ENCODE measurements around the gene TRAPPC6A.

The TRAPPC6A gene

DNA sequence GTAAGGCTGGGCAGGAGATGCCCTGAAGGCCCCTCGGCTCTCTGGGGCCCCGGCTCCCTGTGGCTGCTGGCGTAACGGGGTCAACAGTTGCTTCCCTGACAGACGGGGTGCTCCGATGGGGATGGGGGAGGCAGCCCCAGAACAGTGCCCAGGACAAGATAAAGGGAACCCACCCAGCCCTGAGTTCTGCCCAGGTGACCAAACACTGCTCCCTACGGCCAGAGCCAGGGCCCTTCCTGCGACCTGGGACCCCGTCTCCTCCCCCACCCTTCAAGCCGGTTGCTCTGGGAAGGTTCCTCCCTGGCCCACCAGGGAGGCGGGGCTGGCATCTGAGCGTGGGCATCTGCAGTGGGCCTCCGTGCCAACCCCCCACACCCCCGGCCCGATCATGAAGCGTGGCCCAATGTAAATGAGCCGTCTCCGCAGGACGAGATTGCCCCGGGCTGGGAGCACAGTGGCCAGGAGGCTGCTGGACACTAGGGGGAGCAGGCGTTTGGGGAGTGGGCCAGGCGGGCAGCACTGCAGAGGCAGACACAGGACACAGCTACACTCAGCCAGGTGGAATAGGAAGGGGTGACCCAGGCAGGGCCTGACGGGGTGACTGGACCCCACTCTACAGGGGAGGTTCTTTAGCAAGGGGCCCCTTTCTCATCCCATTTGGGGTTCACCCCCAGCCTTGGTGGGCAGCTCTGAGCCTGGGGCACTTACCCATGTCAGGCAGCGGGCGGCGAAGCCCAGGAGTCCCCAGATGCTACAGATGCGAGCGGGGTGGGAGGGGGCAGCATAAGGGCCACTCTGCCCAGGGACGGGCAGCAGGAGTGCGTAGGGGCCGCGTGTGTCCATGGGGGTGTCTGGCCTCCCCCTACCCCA, 16.1 kb downstream of the TRAPPC6A start:
- no peak for ATAC-seq

DNA sequence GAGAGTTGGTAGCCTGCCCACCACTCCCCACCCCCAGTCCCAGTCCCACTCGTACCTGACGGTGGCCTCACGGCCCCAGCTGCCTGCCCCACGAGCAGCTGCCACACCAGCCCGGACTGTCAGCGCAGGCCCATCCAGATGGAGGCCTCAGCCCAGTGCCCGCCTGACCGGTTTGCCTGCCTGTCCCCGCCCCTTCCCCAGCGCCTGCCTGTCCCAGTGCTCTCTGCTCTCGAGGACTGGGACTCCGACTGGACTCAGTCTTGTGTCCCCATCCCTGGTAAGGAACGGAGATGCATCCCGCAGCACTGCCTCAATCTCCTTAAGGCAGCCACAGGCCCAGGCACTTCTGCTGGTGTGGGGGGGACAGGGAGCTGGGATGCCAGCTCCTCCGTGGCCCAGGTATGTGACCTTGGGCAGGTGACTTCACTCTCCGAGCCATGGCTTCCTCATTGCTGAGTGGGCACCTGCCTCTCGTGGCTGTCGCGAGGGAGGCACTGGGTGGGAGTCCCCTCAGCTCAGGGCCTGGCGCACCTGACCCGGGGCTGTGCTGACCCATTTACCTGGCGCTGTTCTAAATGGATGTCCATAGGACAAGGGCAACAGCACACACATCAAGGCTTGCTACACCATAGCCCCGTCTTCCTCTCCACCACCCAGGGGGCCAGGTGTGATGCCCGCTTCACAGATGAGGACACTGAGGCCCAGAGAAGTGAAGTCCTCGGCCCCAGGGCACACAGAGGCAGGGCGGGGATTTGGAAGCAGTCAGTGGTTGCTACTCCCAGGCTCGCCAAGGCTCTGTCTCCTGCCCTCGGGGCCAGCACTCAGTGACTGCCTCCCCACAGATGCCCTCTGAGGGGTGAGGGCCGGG, 16.9 kb downstream of the TRAPPC6A start, which contains the start of gene NKPD1:
Gene NKPD1, minus strand, starts transcription at position 113 of the 868 bp plus-strand sequence. CDS start 832 bp downstream, outside the sequence.
- ATAC-seq = no peak

DNA sequence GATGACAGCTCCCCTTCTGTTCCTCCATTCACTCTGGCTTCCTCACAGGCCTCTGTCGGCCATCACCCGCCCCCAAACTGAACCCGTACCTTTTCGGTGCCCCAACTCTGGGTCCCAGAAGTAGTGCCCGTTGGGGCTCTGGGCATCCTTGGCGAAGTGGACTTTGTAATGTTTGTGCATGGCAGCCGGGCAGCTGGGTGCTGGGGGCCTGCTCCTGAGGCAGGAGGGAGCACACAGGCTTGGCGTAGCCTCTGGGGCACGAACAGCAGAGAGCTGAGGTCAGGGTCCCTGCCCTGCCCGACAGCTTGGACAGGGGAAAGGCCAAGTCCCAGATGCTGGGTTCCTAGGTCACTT, 18.1 kb downstream of the TRAPPC6A start:
- ATAC-seq = no peak

DNA sequence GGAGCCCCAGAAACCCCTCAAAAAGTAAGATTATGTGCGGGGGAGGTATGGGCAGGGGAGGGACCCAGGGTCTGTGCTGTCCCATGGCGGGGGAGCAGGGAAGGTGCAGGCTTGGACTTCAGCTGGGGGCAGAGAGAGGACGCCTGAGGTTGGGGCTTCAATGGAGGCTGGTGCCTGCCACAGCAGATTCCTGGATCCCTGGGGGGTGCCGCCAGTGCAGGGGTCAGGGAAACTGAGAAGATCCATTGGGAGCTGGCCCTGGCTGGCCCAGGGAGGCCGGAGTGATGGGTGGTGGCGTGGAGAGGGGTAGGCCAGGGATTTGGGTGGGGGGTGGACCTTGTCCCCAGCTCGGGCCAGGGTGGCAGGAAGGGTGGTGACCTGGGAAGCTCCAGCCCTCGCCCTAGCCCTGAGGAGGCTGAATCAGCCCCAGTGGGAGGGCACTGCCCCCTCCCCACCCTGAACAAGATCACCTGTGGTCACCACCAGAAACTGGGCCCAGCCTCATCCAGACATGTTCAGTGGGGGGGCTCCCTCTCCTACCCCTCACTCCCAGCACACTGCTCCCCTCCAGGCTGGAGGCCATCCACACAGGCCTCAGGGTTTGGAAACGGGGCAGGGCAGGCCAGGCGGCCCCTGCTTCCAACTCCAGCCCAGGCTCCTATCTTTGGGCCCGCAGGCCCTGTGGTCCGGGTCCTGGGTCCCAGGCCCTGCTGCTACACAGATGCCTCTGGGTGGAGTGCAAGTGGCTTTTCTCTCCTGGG, 18.6 kb downstream of the TRAPPC6A start:
- no peak for ATAC-seq

DNA sequence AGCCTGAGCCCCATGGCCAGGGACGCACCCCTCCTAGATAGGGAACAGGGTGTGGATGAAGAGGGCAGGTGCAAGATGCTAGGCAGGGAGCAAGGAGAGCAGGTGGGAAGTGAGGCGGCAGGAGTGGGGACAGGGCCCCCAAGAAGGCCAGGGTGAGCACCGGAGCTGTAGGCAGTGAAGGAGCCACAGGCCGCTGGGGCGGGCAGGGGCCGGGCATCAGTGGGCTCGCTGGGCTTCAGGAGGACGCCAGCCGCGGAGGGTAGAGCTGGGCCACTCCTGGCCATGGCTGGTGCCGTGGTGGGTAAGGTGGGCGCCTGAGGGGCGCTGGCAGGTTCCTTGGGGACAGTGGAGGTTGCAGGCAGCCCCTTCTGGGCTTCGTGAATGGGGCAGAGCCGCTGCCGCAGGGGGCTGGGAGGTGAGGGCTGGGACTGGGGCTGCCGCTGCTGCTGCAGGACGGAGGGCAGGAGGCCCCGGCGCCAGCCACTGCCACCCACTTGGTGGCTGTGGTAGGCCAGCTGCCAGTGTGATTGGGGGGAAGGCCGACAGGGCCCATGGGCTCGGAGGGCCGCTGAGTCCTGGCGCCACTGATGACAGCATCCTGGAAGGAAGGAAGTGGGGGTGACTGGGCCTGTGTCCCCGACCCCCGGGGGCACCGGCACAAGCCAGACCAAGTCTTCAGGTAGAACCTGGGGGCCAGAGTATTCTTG, 19.4 kb downstream of the TRAPPC6A start:
- ATAC-seq = no peak

DNA sequence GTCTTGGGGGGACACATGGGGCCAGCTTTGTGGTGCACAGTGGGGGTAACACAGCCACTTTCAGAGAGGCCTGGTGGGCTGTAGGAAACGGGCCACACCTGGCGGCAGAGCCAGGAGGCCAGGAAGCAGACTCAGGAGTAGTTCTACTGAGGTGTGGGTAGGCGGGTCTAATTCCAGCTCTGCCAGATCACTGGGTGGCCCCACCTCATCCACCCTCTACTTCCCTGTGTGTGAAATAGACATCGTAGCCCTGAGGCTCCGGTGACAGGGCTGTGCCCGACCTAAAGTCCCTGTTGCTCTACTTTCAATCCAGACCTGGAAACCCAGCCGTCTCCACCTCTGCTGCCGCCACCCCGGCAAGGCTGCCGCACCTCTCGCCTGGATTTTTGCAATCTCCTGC, 21.3 kb downstream of the TRAPPC6A start:
- ATAC-seq = no peak

DNA sequence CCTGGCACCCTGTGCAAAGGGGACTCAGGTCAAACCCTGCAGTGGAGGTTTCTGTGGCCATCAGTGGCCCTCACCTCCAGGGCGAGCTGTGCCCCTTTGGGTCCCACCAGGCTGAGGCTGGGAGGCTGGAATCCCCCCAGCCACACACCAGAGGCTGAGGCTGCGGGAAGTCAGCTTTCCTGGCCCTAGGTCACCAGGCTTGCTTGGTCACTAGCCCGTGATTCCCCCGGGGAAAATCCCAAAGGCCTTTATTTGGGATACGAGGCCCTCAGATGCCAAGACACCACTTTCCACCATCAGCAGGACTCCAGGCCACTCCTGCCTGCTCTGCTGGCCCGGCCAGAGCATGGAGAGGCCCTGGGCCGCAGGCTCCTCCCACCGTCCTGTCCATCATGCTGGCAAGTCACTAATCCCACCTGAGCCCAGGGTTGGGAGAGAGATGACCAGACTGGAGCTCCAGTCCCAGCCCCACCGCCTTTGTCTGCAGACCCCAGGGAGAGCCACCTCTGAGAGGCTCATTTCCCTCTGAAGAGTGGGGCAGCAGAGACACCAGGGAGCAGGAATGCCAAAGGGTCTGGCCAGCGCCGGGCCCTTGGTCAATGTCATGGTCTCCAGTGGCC, 21.9 kb downstream of the TRAPPC6A start:
- no peak for ATAC-seq

DNA sequence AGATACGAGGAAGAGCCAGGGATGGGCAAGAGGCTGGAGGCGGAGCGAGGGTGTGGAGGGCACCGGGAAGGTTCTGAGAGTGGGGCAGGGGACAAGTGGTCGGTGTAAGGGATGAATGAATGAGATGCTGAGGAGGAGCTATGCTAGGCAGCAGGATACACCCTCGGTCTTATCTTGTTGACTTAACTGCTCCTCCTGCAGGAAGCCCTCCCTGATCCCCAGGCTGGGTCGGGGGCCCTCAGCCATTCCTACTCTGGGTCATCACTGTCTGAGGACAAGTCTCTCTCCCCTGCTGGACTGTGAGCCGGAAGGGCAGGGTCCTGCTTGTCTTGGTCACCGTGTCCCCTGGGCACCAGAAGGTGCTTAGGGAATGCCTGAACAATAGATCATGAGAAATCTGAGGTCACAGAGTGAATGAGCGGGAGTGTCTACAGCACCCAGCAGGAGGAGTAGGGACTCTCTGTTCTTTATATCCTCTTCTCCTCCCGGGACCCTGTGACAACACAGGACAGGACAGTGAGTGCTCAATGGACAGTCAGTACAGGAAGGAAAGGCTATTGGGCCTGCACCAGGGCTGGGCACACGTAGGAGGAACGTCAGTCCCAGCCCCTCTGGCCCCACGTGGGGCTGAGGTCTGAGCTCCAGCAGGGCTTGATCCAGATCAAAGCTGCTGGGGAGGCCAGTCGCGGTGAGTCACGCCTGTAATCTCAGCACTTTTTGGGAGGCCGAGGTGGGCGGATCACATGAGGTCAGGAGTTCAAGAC, 23.8 kb downstream of the TRAPPC6A start:
- no peak for ATAC-seq

DNA sequence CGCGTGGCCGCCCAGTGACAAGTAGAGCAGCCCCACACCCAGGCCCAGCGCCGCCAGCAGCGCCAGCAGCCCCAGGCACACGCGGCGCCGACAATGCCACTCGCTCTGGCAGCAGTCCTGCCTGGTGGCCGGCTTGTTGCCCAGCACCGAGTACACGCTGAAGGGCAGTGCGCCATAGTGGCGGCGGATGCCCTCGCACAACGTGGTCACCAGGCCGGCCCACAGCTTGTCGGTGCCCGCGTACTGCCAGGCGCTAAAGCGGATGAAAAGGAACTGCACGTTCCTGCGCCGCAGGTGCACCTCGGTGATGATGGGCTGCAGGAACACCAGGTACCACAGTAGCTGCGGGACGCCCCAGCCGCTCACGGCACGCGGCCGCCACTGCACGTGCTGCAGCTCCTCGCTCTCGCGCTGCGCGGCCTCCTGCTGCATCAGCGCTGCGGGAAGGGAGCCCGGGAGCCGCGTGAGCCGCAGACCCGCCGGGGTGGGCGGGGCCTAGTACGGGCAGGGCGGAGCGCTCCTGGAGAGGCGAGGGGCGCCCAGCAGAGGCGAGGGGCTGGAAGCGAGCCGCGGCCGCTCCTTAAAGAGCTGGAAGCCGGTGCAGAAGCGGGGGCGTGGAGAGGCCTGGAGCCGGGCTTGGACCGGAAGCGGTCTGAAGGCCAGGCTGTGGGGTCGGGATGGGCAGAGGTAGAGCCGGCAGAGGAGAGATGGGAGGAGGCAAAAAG, 24.5 kb downstream of the TRAPPC6A start:
- peak; percentile 23 to 37 for ATAC-seq

DNA sequence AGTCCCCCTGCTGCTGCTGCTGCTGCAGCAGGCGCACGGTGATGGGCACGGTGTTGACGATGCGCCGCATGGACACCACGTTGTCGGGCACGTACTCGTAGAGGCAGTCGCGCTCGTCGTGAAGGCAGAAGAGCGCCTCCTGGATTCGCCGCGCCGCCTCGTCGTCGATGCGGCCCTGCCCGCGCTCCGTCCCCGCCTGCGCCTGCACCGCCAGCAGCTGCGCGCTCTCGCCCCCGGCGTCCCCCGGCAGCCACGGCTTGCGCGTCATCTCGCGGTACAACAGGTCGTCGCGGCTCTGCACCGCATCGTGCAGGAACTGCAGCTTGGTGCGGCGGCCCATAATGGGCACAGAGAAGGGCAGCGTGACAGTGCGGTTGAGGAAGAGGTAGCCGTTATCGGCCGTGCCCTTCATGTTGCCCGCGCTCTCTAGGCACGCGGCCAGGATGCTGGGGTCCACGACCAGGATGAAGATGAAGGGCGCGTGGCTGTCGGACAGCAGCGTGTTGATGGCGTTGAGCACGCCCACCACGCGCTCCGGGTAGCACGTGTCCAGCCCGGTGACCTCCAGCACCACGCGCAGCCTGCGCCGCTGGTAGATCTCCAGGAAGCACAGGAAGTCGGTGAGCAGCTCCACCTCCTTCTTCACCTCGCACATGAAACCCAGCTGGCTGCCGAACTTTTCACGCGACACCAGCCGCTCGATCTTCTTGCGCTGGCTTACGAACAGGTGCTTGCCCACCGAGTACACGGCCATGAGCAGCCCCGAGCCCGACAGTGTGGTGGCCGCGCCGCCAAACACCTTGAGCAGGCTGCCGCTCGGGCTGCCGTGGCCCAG, 25.3 kb downstream of the TRAPPC6A start:
- peak; percentile 49 to 50 for ATAC-seq

DNA sequence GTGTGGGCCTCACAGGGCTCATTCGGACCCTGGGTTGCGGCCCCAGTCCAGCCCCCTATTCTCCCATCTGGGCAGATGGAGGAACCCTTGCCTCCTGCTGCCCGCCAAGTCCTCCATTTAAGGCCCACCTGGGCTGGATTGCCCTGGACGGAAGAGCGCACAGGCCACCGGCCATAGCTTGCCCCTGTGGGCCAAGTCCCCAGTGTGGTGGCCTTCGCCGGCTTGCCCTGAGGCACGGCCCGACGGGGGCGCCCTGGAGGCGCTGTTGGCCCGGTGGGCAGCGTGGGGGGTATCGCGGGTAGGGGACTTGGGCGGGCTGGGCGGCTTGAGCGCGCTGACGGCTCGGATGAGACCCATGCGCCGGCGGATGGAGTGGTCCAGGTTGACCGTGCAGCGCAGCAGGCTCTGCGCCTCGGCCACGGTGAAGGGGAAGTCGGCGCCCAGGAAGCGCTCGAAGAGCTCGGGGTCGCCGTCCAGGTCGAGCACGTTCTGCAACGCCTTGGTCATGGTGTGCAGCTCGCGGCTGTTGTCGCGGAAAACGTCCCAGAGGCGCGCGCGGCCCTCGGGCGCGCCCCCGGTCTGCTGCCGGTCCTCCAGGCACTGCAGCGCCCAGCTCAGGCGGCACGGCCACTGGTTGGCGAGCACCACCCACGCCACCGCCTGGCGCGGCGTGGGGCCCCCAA, 26.1 kb downstream of the TRAPPC6A start:
- ATAC-seq = no peak

DNA sequence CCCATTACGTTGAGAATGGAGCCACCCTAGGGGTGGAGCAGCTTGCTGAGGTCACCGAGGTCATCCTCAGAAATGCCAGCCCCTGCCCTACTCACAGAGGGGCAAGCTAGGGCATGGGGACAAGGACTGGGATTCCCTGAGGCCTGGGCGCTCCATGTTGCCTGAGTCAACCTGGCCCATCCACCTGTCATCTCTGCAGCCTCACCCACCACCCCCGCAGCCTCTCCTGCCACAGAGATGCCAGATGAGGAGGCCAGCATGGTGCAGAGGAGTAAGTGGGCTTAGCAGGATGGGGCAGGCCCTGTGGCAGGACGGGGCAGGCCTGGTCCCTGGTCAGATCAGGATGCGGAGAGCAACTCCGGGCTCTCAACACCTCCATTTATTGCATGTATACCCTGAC, 26.7 kb downstream of the TRAPPC6A start:
- ATAC-seq = no peak

DNA sequence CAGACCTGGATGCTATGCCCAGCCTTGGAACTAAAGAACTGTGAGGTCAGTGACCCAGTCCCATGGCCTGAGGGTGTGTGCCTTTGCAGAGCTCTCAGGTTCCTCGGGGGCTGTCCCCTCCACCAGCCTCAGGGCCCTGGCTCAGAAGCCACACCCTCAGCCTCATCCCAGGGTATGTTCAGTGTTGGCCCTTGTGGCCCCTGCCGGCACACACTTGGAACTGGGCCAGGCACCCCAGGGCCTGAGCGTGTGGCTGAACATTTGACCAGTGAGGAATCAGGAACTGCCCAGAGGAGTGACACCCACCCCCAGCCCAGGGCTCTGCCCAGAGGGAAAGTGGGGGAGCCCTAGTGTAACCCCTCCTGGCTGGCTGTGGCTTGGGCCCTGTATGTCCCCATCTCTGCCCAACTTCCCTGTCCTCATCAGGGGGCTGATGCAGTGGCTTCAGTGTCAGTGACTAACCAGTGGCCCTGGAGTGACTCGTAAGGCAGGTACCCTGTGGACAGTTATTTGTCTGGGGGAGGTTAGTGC, 27.2 kb downstream of the TRAPPC6A start:
- no peak for ATAC-seq

DNA sequence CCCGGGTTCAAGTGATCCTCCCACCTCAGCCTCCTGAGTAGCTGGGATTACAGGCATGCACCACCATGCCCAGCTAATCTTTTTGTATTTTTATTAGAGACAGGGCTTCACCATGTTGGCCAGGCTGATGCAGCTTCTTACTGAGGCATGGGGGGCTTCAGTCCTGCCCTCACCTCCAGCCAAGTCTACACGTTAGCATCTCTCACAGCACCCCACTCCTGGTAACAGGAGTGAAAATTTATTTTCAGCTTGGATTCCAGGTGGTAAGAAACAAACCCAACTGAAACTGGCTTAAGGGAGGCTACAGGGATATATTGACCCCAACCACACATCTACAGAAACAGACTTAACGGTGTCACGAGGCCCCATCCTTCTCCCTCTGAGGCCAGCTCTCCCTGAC, 27.9 kb downstream of the TRAPPC6A start:
- ATAC-seq = no peak

DNA sequence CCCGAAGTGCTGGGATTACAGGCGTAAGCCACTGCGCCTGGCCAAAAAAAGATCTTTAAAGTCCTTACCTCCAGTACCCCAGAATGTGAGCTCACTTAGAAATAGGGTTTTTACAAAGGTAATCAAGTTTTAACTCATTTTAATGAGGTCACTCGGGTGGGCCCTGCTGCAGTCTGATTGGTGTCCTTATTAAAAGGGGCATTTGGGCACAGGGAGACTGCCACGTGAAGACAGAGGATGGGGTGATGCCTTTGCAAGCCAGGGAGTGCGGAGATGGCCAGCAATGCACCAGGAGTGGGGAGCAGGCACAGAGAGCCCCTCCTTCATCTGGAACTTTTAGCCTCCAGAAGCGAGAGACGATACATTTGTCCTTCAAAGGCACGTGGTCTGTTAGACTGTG, 28.9 kb downstream of the TRAPPC6A start:
- no peak for ATAC-seq

DNA sequence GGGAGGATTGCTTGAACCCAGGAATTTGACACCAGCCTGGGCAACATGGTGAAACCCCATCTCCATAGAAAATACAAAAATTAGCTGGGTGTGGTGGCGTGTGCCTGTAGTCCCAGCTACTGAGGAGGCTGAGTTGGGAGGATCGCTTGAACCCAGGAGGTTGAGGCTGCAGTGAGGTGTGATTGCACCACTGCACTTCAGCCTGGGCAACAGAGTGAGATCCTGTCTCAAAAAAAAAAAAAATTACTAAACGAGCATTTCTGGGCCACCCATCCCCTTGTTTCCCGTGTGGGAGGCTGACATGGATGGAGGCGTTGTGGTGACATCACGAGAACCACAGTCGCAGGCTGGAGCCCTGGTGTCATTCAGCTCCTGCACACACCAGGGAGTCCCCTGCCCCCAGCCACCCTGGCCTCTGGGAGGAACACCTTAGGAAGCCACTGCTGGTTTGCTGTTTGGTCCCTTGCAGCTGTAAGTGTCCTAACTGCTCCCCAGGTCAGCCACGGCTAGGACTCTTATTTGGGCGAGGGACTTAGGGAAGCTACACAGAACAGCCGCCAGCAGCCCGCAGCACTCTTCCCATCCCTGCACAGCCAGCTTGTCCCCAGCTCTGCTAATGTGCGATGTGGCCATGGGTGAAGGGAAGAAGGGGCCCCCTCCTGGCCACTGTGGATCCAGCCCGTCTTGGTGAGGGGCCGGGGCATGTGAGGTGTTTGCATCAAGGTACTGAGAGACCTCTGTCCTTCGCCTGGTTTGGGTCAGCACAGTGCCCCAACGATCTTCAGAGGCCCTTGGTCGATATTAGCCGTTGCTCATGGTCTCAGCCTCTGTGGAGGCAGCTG, 30.0 kb downstream of the TRAPPC6A start:
- ATAC-seq = no peak

DNA sequence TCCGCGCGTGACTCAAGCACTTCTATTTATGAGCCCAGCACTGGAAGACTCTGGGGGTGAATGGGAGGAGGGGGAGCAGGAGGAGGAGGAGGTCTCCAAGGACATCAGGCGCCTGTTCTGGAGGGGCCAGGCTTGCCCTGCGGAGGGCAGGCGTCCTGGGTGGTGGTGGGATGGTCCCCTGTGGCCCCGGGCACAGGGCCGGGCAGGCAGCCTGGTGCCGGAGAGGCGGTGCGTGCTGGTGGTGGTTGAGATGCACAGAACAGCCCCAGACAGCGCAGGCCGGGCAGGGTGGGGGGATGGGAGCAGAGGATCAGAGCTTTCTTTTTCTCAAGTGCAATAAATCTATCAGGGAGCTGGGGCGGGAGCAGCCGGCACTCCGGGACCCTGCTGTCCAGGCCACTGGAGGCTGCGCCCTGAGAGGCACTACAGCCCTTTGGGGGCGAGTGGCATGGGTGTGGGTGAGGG, 31.3 kb downstream of the TRAPPC6A start:
- ATAC-seq = no peak

Data from activated CD4-positive, CD25-positive, alpha-beta regulatory T cell treated with anti-CD3 and anti-CD28 coated beads, Interleukin-2, amount 50 U/mL, for 24 hours (primary cell).